ENCODE measurements around the gene CBARP.

CBARP gene, protein sequence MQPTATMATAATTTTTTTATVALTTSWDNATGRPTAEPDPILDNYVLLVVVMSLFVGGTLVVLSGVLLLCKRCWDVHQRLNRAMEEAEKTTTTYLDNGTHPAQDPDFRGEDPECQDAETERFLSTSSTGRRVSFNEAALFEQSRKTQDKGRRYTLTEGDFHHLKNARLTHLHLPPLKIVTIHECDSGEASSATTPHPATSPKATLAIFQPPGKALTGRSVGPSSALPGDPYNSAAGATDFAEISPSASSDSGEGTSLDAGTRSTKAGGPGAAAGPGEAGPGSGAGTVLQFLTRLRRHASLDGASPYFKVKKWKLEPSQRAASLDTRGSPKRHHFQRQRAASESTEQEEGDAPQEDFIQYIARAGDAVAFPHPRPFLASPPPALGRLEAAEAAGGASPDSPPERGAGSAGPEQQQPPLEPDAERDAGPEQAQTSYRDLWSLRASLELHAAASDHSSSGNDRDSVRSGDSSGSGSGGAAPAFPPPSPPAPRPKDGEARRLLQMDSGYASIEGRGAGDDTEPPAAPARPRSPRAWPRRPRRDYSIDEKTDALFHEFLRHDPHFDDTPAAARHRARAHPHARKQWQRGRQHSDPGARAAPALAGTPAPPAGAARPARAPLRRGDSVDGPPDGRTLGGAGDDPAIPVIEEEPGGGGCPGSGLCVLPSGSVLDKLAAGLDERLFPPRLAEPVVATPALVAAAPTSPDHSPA

GRCh38 chr19:1237754-1238368, at the start of gene CBARP:
TSS of gene CBARP (minus strand) at chr19:1238005. CDS start at chr19:1236100, 1,905 bp downstream.
- DNase-seq (peak; percentile 36), ATAC-seq (no peak)
- Mint-ChIP-seq H3K9me3 (no peaks in the 10 kb centered on the region), H3K4me3 (peak within 1 kb of the TSS; percentile 61), H3K36me3 (ENCODE audit: low read depth) (peaks cover under 1% of the 10 kb centered on the region), H3K4me1 (peaks cover 27% of the 10 kb centered on the region), H3K27me3 (peaks cover 14% of the 10 kb centered on the region), H3K27ac (peak within 1 kb of the TSS; percentile 22)

- no peak overlapping the region for H3K27ac Mint-ChIP-seq
- no peak for ATAC-seq
- no peaks in the 10 kb centered on the region for H3K9me3 Mint-ChIP-seq
- H3K4me3 Mint-ChIP-seq, result peak overlapping the region; percentile 17
- DNase-seq, result no peak
- H3K36me3 Mint-ChIP-seq (ENCODE audit: low read depth), result no peaks in the 10 kb centered on the region
- H3K4me1 Mint-ChIP-seq, result no peaks in the 10 kb centered on the region
- H3K27me3 Mint-ChIP-seq, result peaks cover 29% of the 10 kb centered on the region
Measured at GRCh38 chr19:1286487-1287353, 48.9 kb upstream of the CBARP start.

GRCh38 chr19:1285737-1286360, 48.0 kb upstream of the CBARP start, which contains the start of gene EFNA2:
TSS of gene EFNA2 (plus strand) at chr19:1285873. CDS start at chr19:1286169, 296 bp downstream.
- DNase-seq (no peak), ATAC-seq (no peak)
- peaks cover 27% of the 10 kb centered on the region for H3K27me3 Mint-ChIP-seq
- no peaks in the 10 kb centered on the region for H3K9me3 Mint-ChIP-seq
- peak within 1 kb of the TSS; percentile 17 for H3K4me3 Mint-ChIP-seq
- no peak within 1 kb of the TSS for H3K27ac Mint-ChIP-seq
- H3K36me3 Mint-ChIP-seq (ENCODE audit: low read depth), result no peaks in the 10 kb centered on the region
- no peaks in the 10 kb centered on the region for H3K4me1 Mint-ChIP-seq

DNA sequence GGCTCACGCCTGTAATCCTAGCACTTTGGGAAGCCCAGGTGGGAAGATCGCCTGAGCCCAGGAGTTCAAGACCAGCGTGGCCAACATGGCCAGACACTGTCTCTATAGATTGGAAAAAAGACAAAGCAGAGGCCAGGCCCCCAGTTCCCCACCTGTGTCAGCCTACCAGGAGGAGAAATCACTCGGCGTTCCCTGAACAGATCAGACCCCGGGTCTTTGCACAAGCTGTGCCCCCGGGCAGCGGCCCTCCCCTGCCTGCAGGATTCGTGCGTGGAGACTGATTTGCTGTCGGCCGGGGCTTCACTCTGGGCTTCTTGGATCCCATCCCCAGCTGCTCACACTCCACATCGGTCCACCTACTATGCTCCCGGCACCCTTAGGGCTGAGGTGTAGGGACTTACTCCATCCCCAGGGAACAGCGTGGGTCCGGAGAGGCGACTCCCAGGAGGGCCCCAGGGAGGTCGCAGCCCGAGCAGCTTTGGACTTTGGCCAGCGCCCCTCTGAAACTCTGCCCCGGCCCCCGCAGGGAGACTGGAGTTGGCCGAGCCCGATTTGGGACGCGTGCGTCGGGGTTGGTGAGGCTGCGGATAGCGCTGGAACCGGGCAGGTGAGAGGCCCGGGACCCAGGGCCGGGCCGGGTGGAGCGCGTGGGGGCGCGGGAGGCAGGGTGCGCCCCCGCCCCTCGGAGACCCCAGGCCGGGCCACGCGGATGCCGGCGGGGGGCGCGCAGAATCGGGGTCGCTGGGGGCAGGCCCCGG, 47.4 kb upstream of the CBARP start:
- ATAC-seq, result no peak
- no peak for DNase-seq
- H3K4me1 Mint-ChIP-seq, result peaks cover 2% of the 10 kb centered on the region
- no peaks in the 10 kb centered on the region for H3K9me3 Mint-ChIP-seq
- peaks cover 27% of the 10 kb centered on the region for H3K27me3 Mint-ChIP-seq
- H3K27ac Mint-ChIP-seq, result no peak overlapping the region
- no peak overlapping the region for H3K4me3 Mint-ChIP-seq
- H3K36me3 Mint-ChIP-seq (ENCODE audit: low read depth), result peaks cover 2% of the 10 kb centered on the region

DNA sequence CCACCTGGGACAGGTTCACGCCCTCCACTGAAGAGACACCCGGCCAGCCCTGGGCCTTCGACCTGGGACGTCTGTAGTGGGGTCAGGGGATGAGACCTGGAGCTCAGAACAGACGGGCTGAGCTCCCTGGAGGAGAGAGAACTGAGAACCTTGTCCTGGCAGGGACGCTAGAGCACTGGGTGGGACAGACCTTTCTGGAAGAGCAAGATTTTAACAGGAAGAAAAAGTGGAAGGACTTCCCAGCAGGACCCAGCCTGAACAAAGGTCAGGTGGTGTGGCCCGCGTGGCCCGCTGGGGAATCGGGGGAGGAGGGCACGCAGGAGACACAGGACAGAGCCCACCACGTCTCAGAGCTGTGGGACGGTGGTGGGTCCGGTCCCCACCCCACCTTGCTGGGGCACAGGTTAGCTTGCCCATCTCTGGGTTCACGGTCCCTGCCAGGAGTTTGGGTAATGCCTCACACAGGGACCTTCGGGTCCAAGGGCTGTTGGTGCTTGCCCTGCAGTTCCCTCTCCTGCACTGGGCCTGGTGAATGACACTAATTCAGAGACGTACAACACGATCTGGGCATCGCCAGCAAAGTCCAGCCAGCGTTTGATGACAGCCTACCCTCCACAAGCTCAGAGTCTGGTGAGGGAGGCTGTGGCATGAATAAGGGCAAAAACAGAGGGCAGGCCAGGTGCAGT, 46.6 kb upstream of the CBARP start:
- H3K27me3 Mint-ChIP-seq, result peaks cover 27% of the 10 kb centered on the region

GRCh38 chr19:1283917-1284292, 46.1 kb upstream of the CBARP start:
- Mint-ChIP-seq H3K9me3 (no peaks in the 10 kb centered on the region), H3K27me3 (peaks cover 23% of the 10 kb centered on the region), H3K4me1 (peaks cover 5% of the 10 kb centered on the region), H3K36me3 (ENCODE audit: low read depth) (peaks cover 5% of the 10 kb centered on the region), H3K27ac (no peak overlapping the region), H3K4me3 (no peak overlapping the region)
- DNase-seq (no peak), ATAC-seq (no peak)

More for the DNA sequence above, 46.6 kb upstream of the CBARP start:
- H3K4me3 Mint-ChIP-seq, result no peak overlapping the region
- peaks cover 5% of the 10 kb centered on the region for H3K4me1 Mint-ChIP-seq
- no peak for ATAC-seq
- H3K9me3 Mint-ChIP-seq, result no peaks in the 10 kb centered on the region
- H3K27ac Mint-ChIP-seq, result no peak overlapping the region
- H3K36me3 Mint-ChIP-seq (ENCODE audit: low read depth), result peaks cover 5% of the 10 kb centered on the region
- no peak for DNase-seq

DNA sequence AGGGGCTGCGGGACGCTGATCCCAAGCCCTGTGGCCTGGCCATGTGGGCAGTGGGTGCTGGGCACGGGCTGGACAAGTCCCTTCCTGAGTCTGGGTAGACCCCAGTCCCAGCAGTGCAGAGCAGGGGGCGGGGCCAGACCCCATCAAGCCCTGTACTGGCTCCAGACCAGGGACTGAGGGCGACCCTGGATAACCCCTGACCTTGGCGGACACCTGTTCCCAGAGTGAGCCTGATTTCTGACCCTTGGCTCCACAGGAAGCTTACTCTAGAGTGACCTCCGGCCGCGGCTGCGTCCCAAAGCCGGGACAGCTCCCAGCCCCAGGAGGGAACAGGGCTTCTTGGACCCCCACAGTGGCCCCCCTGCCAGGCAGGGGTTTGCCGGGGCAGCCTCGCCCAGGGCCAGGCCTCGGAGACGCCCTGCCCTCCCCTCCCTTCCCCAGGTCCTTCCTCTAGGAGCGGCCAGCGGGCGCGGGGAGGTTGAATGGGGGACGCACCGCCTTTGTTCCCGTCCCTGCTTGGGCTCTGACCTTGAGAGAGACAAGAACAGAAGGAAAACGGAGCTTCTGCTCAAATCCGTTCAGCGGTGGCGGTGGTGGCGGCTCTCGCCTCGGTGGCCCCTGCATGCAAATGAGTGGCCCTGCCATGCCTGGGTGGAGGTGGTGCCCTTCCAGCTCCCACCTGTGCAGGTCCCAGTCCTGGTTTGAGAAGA, 45.6 kb upstream of the CBARP start:
- H3K27me3 Mint-ChIP-seq, result peaks cover 22% of the 10 kb centered on the region
- no peak overlapping the region for H3K4me3 Mint-ChIP-seq
- peaks cover 5% of the 10 kb centered on the region for H3K36me3 Mint-ChIP-seq (ENCODE audit: low read depth)
- no peak for ATAC-seq
- no peak overlapping the region for H3K27ac Mint-ChIP-seq
- peaks cover 5% of the 10 kb centered on the region for H3K4me1 Mint-ChIP-seq
- H3K9me3 Mint-ChIP-seq, result no peaks in the 10 kb centered on the region
- DNase-seq, result no peak

DNA sequence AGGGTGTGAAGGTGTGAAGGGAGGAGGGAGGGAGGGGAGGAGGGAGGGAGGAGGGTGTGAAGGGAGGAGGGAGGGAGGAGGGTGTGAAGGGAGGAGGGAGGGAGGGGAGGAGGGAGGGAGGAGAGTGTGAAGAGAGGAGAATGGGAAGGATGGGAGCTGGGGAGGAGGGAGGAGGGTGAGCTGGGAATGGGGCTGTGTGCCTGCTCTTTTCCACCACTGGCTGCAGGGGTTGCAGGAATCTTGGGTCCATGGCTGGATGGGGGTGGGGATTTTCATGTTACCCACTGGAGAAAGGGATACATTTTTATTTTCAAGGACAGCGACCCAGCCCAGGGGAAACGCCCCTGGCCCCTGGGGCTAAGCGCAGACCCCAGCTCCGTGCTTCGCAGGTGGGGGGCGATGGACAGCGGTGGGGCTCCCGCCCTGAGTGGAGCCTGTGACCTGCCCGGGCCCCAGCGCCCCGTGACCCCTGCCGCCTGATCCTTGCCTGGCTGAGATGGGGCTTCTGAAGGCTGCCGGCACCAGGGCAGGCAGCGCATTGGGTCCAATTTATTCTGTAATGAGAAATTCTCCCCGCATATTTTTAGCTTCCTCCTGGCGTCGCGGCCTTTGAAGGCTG, 44.9 kb upstream of the CBARP start:
- Mint-ChIP-seq H3K27ac (no peak overlapping the region), H3K36me3 (ENCODE audit: low read depth) (peaks cover 5% of the 10 kb centered on the region)

GRCh38 chr19:1281569-1282287, 43.9 kb upstream of the CBARP start:
- no peak overlapping the region for H3K27ac Mint-ChIP-seq
- no peaks in the 10 kb centered on the region for H3K9me3 Mint-ChIP-seq
- peaks cover 8% of the 10 kb centered on the region for H3K36me3 Mint-ChIP-seq (ENCODE audit: low read depth)
- H3K4me3 Mint-ChIP-seq, result no peak overlapping the region
- peaks cover 15% of the 10 kb centered on the region for H3K4me1 Mint-ChIP-seq
- no peak for DNase-seq
- no peak for ATAC-seq
- H3K27me3 Mint-ChIP-seq, result peaks cover 17% of the 10 kb centered on the region

More for the DNA sequence above, 44.9 kb upstream of the CBARP start:
- Mint-ChIP-seq H3K4me1 (peaks cover 10% of the 10 kb centered on the region), H3K4me3 (no peak overlapping the region), H3K27me3 (peaks cover 19% of the 10 kb centered on the region), H3K9me3 (no peaks in the 10 kb centered on the region)
- DNase-seq (no peak), ATAC-seq (no peak)

- peaks cover 18% of the 10 kb centered on the region for H3K4me1 Mint-ChIP-seq
Measured at GRCh38 chr19:1280636-1281568, 43.1 kb upstream of the CBARP start.

More at GRCh38 chr19:1280636-1281568, 43.1 kb upstream of the CBARP start:
- no peak for ATAC-seq
- Mint-ChIP-seq H3K9me3 (no peaks in the 10 kb centered on the region), H3K36me3 (ENCODE audit: low read depth) (peaks cover 12% of the 10 kb centered on the region), H3K27ac (no peak overlapping the region), H3K27me3 (peaks cover 14% of the 10 kb centered on the region), H3K4me3 (no peak overlapping the region)
- DNase-seq, result no peak
